Neural progenitor cell (in vitro differentiated cells): ENCODE measurements around the gene GMDS. TPM values are rescaled to one million over a fixed set of nuclear protein-coding genes. Genes with fewer than 3 reads are reported as not detected.

ENCODE experiments used
- DNase-seq: peaks from one replicate; pipeline ENCODE4 v3.0.0-alpha.2; 2016; ENCODE audit warnings: low spot score
- H2AFZ ChIP-seq: fragments of 200-600 bp; sonication (generic); replicated peaks from 2 replicates; pipeline ENCODE4 v1.6.1; 2016; ENCODE audit warnings: antibody characterized with exemption
- H3F3A ChIP-seq: fragments of 200-600 bp; sonication (generic); 2 replicates; pipeline ENCODE4 v1.6.1; 2016; ENCODE audit warnings: antibody characterized with exemption, low read depth
- H3K27ac ChIP-seq: fragments of 200-600 bp; sonication (generic); 2 replicates; pipeline ENCODE4 v1.5.1; 2016; ENCODE audit warnings: mild to moderate bottlenecking
- H3K27me3 ChIP-seq: fragments of 200-600 bp; sonication (generic); 2 replicates; pipeline ENCODE4 v1.6.1; 2016; ENCODE audit warnings: mild to moderate bottlenecking, moderate library complexity
- H3K36me3 ChIP-seq: fragments of 200-600 bp; sonication (generic); 2 replicates; pipeline ENCODE4 v1.5.1; 2016
- H3K4me1 ChIP-seq: fragments of 200-600 bp; sonication (generic); 2 replicates; pipeline ENCODE4 v1.6.1; 2016; ENCODE audit warnings: mixed run types
- H3K4me2 ChIP-seq: fragments of 200-600 bp; sonication (generic); 2 replicates; pipeline ENCODE4 v1.6.1; 2016
- H3K4me3 ChIP-seq: fragments of 200-600 bp; sonication (generic); 2 replicates; pipeline ENCODE4 v1.5.1; 2016
- H3K79me2 ChIP-seq: fragments of 200-600 bp; sonication (generic); 2 replicates; pipeline ENCODE4 v1.6.1; 2016; ENCODE audit warnings: low read depth
- H3K9ac ChIP-seq: fragments of 200-600 bp; sonication (generic); 2 replicates; pipeline ENCODE4 v1.6.1; 2016
- H3K9me3 ChIP-seq: fragments of 200-600 bp; sonication (generic); 2 replicates; pipeline ENCODE4 v1.5.1; 2016; ENCODE audit warnings: low read depth
- H4K20me1 ChIP-seq: fragments of 200-600 bp; sonication (generic); 2 replicates; pipeline ENCODE4 v1.6.1; 2016; ENCODE audit warnings: low read depth
- H3K27ac Mint-ChIP-seq: 3 replicates; pipeline ENCODE4 v1.8.0; 2021; ENCODE audit warnings: mixed read lengths
- H3K27me3 Mint-ChIP-seq: 2 replicates; pipeline ENCODE4 v1.8.0; 2022; ENCODE audit warnings: low read depth, mild to moderate bottlenecking, inconsistent platforms, moderate library complexity, mixed read lengths; ENCODE audit not compliant: insufficient read depth
- H3K36me3 Mint-ChIP-seq: 3 replicates; pipeline ENCODE4 v1.8.0; 2021; ENCODE audit warnings: mixed read lengths
- H3K4me1 Mint-ChIP-seq: 3 replicates; pipeline ENCODE4 v1.8.0; 2021; ENCODE audit warnings: mixed read lengths
- H3K4me3 Mint-ChIP-seq: 3 replicates; pipeline ENCODE4 v1.8.0; 2021; ENCODE audit warnings: mild to moderate bottlenecking, moderate library complexity, mixed read lengths
- H3K9me3 Mint-ChIP-seq: 3 replicates; pipeline ENCODE4 v1.8.0; 2020; ENCODE audit warnings: mixed read lengths
- EZH2 ChIP-seq: fragments of 200-600 bp; sonication (generic); IDR thresholded peaks from 2 replicates; pipeline ENCODE4 v1.6.1; 2017; ENCODE audit warnings: antibody characterized with exemption, mild to moderate bottlenecking, moderate library complexity
- EZH2phosphoT487 ChIP-seq: fragments of 200-600 bp; sonication (generic); IDR thresholded peaks from 2 replicates; pipeline ENCODE4 v1.6.1; 2017; ENCODE audit warnings: antibody characterized with exemption
- total RNA-seq: library from RNA; depleted of rRNA; stranded (reverse); fragments of >200 nt; gene quantifications from 2 replicates; pipeline ENCODE4 v1.2.3, GENCODE V29; 2015; ENCODE audit warnings: low replicate concordance
- TF ChIP-seq, protein P1 (sequence below): fragments of 200-600 bp; sonication (generic); IDR thresholded peaks from 2 replicates; pipeline ENCODE4 v1.5.1; 2017; ENCODE audit warnings: antibody characterized with exemption, mild to moderate bottlenecking

The GMDS gene
- total RNA-seq, 1 donor from 2014 or later = 22.6 TPM

GRCh38 chr6:1832844-1833787 is 412.3 kb downstream of the GMDS start:
- Histone ChIP-seq H3K27ac (no peak overlapping the region), H3K4me1 (peaks cover 33% of the 10 kb centered on the region), H4K20me1 (no peaks in the 10 kb centered on the region), H3K4me2 (no peak overlapping the region), H3K27me3 (no peaks in the 10 kb centered on the region), H3F3A (peaks cover 13% of the 10 kb centered on the region), H3K4me3 (no peak overlapping the region), H2AFZ (no peak overlapping the region), H3K9ac (no peak overlapping the region), H3K36me3 (no peaks in the 10 kb centered on the region), H3K79me2 (no peaks in the 10 kb centered on the region), H3K9me3 (no peaks in the 10 kb centered on the region)
- no peak for DNase-seq
- no peak for TF ChIP-seq EZH2
- H3K4me1 Mint-ChIP-seq = peaks cover 26% of the 10 kb centered on the region
- H3K27me3 Mint-ChIP-seq = no peaks in the 10 kb centered on the region
- H3K9me3 Mint-ChIP-seq = peaks cover 15% of the 10 kb centered on the region
- H3K36me3 Mint-ChIP-seq = no peaks in the 10 kb centered on the region
- no peak overlapping the region for H3K4me3 Mint-ChIP-seq
- H3K27ac Mint-ChIP-seq = peak overlapping the region; percentile 28

DNA sequence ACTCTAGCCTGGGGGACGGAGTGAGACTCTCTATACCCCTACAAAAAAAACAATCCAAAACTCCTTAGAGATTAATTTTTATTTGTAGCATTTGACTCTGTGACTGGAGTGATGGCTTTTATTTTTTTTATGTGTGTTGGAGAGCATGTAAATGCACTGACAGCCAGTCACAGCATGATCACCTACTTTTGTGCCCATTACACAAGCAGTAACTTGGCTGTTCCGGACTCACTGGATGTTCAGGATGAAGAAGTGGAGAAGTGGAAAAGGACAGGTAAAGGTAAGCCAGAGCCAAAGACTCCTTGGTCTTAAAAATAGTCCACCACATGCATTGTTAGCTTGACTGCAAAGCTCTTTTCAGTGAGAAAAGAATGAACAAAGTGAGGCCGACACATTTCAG is 413.0 kb downstream of the GMDS start:
- no peak overlapping the region for H3K27ac ChIP-seq
- no peak for DNase-seq
- H3K4me2 ChIP-seq = no peak overlapping the region
- H3K4me3 ChIP-seq = no peak overlapping the region
- H4K20me1 ChIP-seq = no peaks in the 10 kb centered on the region
- Mint-ChIP-seq H3K9me3 (peaks cover 21% of the 10 kb centered on the region), H3K4me1 (peaks cover 19% of the 10 kb centered on the region), H3K36me3 (no peaks in the 10 kb centered on the region), H3K27ac (no peak overlapping the region), H3K27me3 (no peaks in the 10 kb centered on the region), H3K4me3 (no peak overlapping the region)
- H3K79me2 ChIP-seq = no peaks in the 10 kb centered on the region
- H3K9ac ChIP-seq = no peak overlapping the region
- peaks cover 25% of the 10 kb centered on the region for H3K4me1 ChIP-seq
- no peaks in the 10 kb centered on the region for H3K36me3 ChIP-seq
- no peaks in the 10 kb centered on the region for H3K9me3 ChIP-seq
- no peaks in the 10 kb centered on the region for H3K27me3 ChIP-seq
- TF ChIP-seq, protein P1, sequence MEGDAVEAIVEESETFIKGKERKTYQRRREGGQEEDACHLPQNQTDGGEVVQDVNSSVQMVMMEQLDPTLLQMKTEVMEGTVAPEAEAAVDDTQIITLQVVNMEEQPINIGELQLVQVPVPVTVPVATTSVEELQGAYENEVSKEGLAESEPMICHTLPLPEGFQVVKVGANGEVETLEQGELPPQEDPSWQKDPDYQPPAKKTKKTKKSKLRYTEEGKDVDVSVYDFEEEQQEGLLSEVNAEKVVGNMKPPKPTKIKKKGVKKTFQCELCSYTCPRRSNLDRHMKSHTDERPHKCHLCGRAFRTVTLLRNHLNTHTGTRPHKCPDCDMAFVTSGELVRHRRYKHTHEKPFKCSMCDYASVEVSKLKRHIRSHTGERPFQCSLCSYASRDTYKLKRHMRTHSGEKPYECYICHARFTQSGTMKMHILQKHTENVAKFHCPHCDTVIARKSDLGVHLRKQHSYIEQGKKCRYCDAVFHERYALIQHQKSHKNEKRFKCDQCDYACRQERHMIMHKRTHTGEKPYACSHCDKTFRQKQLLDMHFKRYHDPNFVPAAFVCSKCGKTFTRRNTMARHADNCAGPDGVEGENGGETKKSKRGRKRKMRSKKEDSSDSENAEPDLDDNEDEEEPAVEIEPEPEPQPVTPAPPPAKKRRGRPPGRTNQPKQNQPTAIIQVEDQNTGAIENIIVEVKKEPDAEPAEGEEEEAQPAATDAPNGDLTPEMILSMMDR = no peak
- TF ChIP-seq EZH2 (no peak), EZH2phosphoT487 (no peak)
- H3F3A ChIP-seq = peaks cover 5% of the 10 kb centered on the region
- H2AFZ ChIP-seq = no peak overlapping the region

- Histone ChIP-seq H4K20me1 (no peaks in the 10 kb centered on the region), H2AFZ (no peak overlapping the region), H3K4me1 (peaks cover 6% of the 10 kb centered on the region), H3K9me3 (no peaks in the 10 kb centered on the region), H3K4me2 (no peak overlapping the region), H3K79me2 (no peaks in the 10 kb centered on the region), H3K27me3 (no peaks in the 10 kb centered on the region), H3K27ac (no peak overlapping the region), H3K9ac (no peak overlapping the region), H3K4me3 (no peak overlapping the region), H3F3A (no peaks in the 10 kb centered on the region), H3K36me3 (no peaks in the 10 kb centered on the region)
- Mint-ChIP-seq H3K9me3 (peaks cover 18% of the 10 kb centered on the region), H3K4me3 (no peak overlapping the region), H3K27me3 (peaks cover 2% of the 10 kb centered on the region), H3K27ac (no peak overlapping the region), H3K4me1 (peaks cover 7% of the 10 kb centered on the region), H3K36me3 (no peaks in the 10 kb centered on the region)
- TF ChIP-seq, protein P1 = no peak
- TF ChIP-seq EZH2 (no peak), EZH2phosphoT487 (no peak)
- no peak for DNase-seq
These were observed 417.2 kb downstream of the GMDS start for GRCh38 chr6:1827984-1828793.
